Glomerular endothelial cell (primary cell): ENCODE measurements around the gene TMEM185A. TPM values are rescaled to one million over a fixed set of nuclear protein-coding genes. Genes with fewer than 3 reads are reported as not detected.
"Not testable (repeated sequence)": the region's sequence is repeated elsewhere in the genome, so short reads cannot be mapped to it uniquely, and the experiment has no call there.

Source experiments
- DNase-seq: peaks from one replicate; pipeline ENCODE4 v3.0.0-alpha.2; 2011; ENCODE audit warnings: low read depth, low spot score; ENCODE audit errors: extremely low read depth
- total RNA-seq: library from RNA; depleted of rRNA; stranded (reverse); fragments of >200 nt; gene quantifications from 2 replicates; pipeline ENCODE4 v1.2.3, GENCODE V29; 2015

The TMEM185A gene
- total RNA-seq, 1 donor from 2014 or later, result 19.1 TPM

- DNase-seq, result no peak
Observed at GRCh38 chrX:149563359-149563758, 68.2 kb downstream of the TMEM185A start.

- DNase-seq, result not testable (repeated sequence)
Observed at GRCh38 chrX:149555251-149555650, 76.3 kb downstream of the TMEM185A start.

- not testable (repeated sequence) for DNase-seq
Observed at GRCh38 chrX:149551939-149552248, 79.7 kb downstream of the TMEM185A start.

- DNase-seq, result not testable (repeated sequence)
Observed at GRCh38 chrX:149551245-149551938, 80.2 kb downstream of the TMEM185A start.

- not testable (repeated sequence) for DNase-seq
Observed at GRCh38 chrX:149550454-149550853, 81.1 kb downstream of the TMEM185A start.

GRCh38 chrX:149549701-149550100 is 81.9 kb downstream of the TMEM185A start, which contains the start of gene HSFX3:
Gene HSFX3 (minus strand): TSS chrX:149549924. CDS start chrX:149549852, 72 bp downstream.
- DNase-seq, result not testable (repeated sequence)

GRCh38 chrX:149547782-149548181 is 83.8 kb downstream of the TMEM185A start:
- DNase-seq, result not testable (repeated sequence)

GRCh38 chrX:149546962-149547361 is 84.6 kb downstream of the TMEM185A start:
- DNase-seq, result not testable (repeated sequence)

Other genes with a start within 250 kb of the TMEM185A start
- 46.6 and 68.8 TPM in 2 replicates for gene IDS, start 126.5 kb downstream of the TMEM185A start, total RNA-seq
- 10.9 and 11.2 TPM in 2 replicates for gene EOLA1, start 90.8 kb downstream of the TMEM185A start, total RNA-seq
- not detected in 2 replicates for gene HSFX3, start 81.9 kb downstream of the TMEM185A start, total RNA-seq
- gene MAGEA9B, start 44.3 kb downstream of the TMEM185A start, total RNA-seq, result not detected in 2 replicates
- 0.35 TPM in 1 of 2 replicates, not detected in the other for gene HSFX2, start 36.5 kb downstream of the TMEM185A start, total RNA-seq
- not detected in 2 replicates for gene MAGEA11, start 80.3 kb upstream of the TMEM185A start, total RNA-seq
- gene HSFX1, start 142.3 kb upstream of the TMEM185A start, total RNA-seq, result 1.2 and 2.1 TPM in 2 replicates
- not detected in 2 replicates for gene MAGEA9, start 150.1 kb upstream of the TMEM185A start, total RNA-seq
- gene MAGEA8, start 249.4 kb upstream of the TMEM185A start, total RNA-seq, result not detected in 2 replicates